Measurements from ENCODE around the gene DNLZ.

DNA sequence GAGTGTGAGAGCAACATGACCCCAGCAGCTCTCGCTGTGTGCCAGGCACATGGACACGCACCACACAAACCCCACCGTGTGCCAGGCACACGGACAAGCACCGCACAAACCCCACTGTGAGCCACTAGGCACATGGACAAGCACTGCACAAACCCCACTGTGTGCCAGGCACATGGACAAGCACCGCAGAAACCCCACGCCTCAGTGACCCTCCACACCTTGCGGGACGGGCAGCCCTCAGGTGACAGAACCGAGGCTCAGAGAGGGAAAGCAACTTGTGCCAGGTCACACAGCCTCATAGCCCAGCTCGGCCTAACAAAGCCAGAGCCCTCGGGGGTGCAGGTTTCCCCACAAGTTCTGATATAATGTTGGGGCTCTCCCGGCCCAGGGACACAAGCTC is 38.2 kb downstream of the DNLZ start:
- TF ChIP-seq, protein P1, sequence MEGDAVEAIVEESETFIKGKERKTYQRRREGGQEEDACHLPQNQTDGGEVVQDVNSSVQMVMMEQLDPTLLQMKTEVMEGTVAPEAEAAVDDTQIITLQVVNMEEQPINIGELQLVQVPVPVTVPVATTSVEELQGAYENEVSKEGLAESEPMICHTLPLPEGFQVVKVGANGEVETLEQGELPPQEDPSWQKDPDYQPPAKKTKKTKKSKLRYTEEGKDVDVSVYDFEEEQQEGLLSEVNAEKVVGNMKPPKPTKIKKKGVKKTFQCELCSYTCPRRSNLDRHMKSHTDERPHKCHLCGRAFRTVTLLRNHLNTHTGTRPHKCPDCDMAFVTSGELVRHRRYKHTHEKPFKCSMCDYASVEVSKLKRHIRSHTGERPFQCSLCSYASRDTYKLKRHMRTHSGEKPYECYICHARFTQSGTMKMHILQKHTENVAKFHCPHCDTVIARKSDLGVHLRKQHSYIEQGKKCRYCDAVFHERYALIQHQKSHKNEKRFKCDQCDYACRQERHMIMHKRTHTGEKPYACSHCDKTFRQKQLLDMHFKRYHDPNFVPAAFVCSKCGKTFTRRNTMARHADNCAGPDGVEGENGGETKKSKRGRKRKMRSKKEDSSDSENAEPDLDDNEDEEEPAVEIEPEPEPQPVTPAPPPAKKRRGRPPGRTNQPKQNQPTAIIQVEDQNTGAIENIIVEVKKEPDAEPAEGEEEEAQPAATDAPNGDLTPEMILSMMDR (IDR thresholded peaks at IDR 0.05), result no peak
- TF ChIP-seq POLR2A (IDR thresholded peaks at IDR 0.05) (no peak), POLR2AphosphoS5 (IDR thresholded peaks at IDR 0.05) (no peak)
